SK-N-MC (cell line): ENCODE data around the gene MINDY4.

ENCODE experiments used
- DNase-seq: peaks from one replicate; pipeline ENCODE4 v3.0.0-alpha.2; 2011; ENCODE audit warnings: low read depth, low spot score
- H3K27ac ChIP-seq: fragments of 200-600 bp; sonication (generic); 2 replicates; pipeline ENCODE4 v1.5.1; 2016; ENCODE audit warnings: mixed run types
- H3K36me3 ChIP-seq: fragments of 200-600 bp; sonication (generic); 2 replicates; pipeline ENCODE4 v1.6.1; 2017; ENCODE audit warnings: antibody characterized with exemption, low read length, mixed read lengths; ENCODE audit not compliant: insufficient read depth
- H3K4me3 ChIP-seq: fragments of 200-600 bp; sonication (generic); 2 replicates; pipeline ENCODE4 v1.5.1; 2016
- H3K9ac ChIP-seq: fragments of 200-600 bp; sonication (generic); 2 replicates; pipeline ENCODE4 v1.8.0; 2017; ENCODE audit warnings: mixed run types, mixed read lengths; ENCODE audit not compliant: insufficient read length
- H3K9me3 ChIP-seq: fragments of 200-600 bp; sonication (generic); 2 replicates; pipeline ENCODE4 v1.6.1; 2017; ENCODE audit warnings: low read depth, mild to moderate bottlenecking, antibody characterized with exemption, low read length, moderate library complexity, mixed read lengths
- EZH2 ChIP-seq: fragments of 200-600 bp; sonication (generic); IDR thresholded peaks from one replicate; pipeline ENCODE4 v1.6.1; 2017; ENCODE audit warnings: antibody characterized with exemption
- FOXP2 ChIP-seq: optimal IDR thresholded peaks from 2 replicates; pipeline ENCODE3; 2011; ENCODE audit warnings: mild to moderate bottlenecking, moderate library complexity; ENCODE audit not compliant: insufficient read depth; ENCODE audit errors: extremely low read length, control extremely low read depth
- POLR2AphosphoS5 ChIP-seq: IDR thresholded peaks from 2 replicates; pipeline ENCODE4 v1.6.1; 2012; ENCODE audit warnings: mild to moderate bottlenecking, low read depth, low read length, borderline replicate concordance

MINDY4 gene

GRCh38 chr7:30813466-30813865, 42.2 kb downstream of the MINDY4 start:
- DNase-seq: no peak
- H3K36me3 ChIP-seq: no peaks in the 10 kb centered on the region
- H3K27ac ChIP-seq: no peak overlapping the region
- H3K9me3 ChIP-seq: no peaks in the 10 kb centered on the region
- TF ChIP-seq EZH2 (no peak), POLR2AphosphoS5 (no peak), FOXP2 (no peak)
- H3K9ac ChIP-seq: no peak overlapping the region
- no peak overlapping the region for H3K4me3 ChIP-seq

- Histone ChIP-seq H3K27ac (no peak overlapping the region), H3K36me3 (no peaks in the 10 kb centered on the region), H3K4me3 (no peak overlapping the region), H3K9me3 (no peaks in the 10 kb centered on the region), H3K9ac (no peak overlapping the region)
- no peak for DNase-seq
- TF ChIP-seq FOXP2 (no peak), POLR2AphosphoS5 (no peak), EZH2 (no peak)
Observed at GRCh38 chr7:30814700-30815387, 43.6 kb downstream of the MINDY4 start.

GRCh38 chr7:30815388-30815854, 44.2 kb downstream of the MINDY4 start:
- TF ChIP-seq POLR2AphosphoS5: no peak
- TF ChIP-seq FOXP2: no peak
- no peak for TF ChIP-seq EZH2
- H3K27ac ChIP-seq: no peak overlapping the region
- no peaks in the 10 kb centered on the region for H3K36me3 ChIP-seq
- DNase-seq: no peak
- no peaks in the 10 kb centered on the region for H3K9me3 ChIP-seq
- no peak overlapping the region for H3K4me3 ChIP-seq
- no peak overlapping the region for H3K9ac ChIP-seq

GRCh38 chr7:30815951-30816644, 44.9 kb downstream of the MINDY4 start:
- no peak overlapping the region for H3K4me3 ChIP-seq
- no peak overlapping the region for H3K9ac ChIP-seq
- no peak for TF ChIP-seq EZH2
- no peak for TF ChIP-seq POLR2AphosphoS5
- no peak for TF ChIP-seq FOXP2
- H3K9me3 ChIP-seq: no peaks in the 10 kb centered on the region
- DNase-seq: no peak
- no peak overlapping the region for H3K27ac ChIP-seq
- H3K36me3 ChIP-seq: no peaks in the 10 kb centered on the region

- no peak overlapping the region for H3K9ac ChIP-seq
- H3K4me3 ChIP-seq: no peak overlapping the region
- no peaks in the 10 kb centered on the region for H3K9me3 ChIP-seq
- TF ChIP-seq POLR2AphosphoS5 (no peak), EZH2 (no peak), FOXP2 (no peak)
- no peaks in the 10 kb centered on the region for H3K36me3 ChIP-seq
- no peak overlapping the region for H3K27ac ChIP-seq
- DNase-seq: no peak
Observed at GRCh38 chr7:30816645-30817370, 45.6 kb downstream of the MINDY4 start.

GRCh38 chr7:30817371-30817767, 46.2 kb downstream of the MINDY4 start:
- no peak overlapping the region for H3K9ac ChIP-seq
- no peaks in the 10 kb centered on the region for H3K9me3 ChIP-seq
- no peak overlapping the region for H3K27ac ChIP-seq
- H3K36me3 ChIP-seq: no peaks in the 10 kb centered on the region
- H3K4me3 ChIP-seq: no peak overlapping the region
- TF ChIP-seq FOXP2 (no peak), POLR2AphosphoS5 (no peak), EZH2 (no peak)
- DNase-seq: no peak

- Histone ChIP-seq H3K4me3 (no peak overlapping the region), H3K9me3 (no peaks in the 10 kb centered on the region), H3K27ac (no peak overlapping the region), H3K36me3 (no peaks in the 10 kb centered on the region), H3K9ac (no peak overlapping the region)
- TF ChIP-seq POLR2AphosphoS5 (no peak), FOXP2 (no peak), EZH2 (no peak)
- no peak for DNase-seq
Observed at GRCh38 chr7:30824821-30825720, 53.9 kb downstream of the MINDY4 start.

GRCh38 chr7:30826181-30826580, 55.0 kb downstream of the MINDY4 start:
- no peaks in the 10 kb centered on the region for H3K9me3 ChIP-seq
- H3K4me3 ChIP-seq: no peak overlapping the region
- TF ChIP-seq POLR2AphosphoS5: no peak
- TF ChIP-seq FOXP2: no peak
- no peak for TF ChIP-seq EZH2
- no peaks in the 10 kb centered on the region for H3K36me3 ChIP-seq
- no peak overlapping the region for H3K9ac ChIP-seq
- H3K27ac ChIP-seq: no peak overlapping the region
- no peak for DNase-seq
